Fibroblast of gingiva (primary cell): ENCODE data around the gene ATF5.

Source experiments
- DNase-seq: peaks from one replicate; pipeline ENCODE4 v3.0.0-alpha.2; 2011; ENCODE audit warnings: low read depth

Gene ATF5, protein sequence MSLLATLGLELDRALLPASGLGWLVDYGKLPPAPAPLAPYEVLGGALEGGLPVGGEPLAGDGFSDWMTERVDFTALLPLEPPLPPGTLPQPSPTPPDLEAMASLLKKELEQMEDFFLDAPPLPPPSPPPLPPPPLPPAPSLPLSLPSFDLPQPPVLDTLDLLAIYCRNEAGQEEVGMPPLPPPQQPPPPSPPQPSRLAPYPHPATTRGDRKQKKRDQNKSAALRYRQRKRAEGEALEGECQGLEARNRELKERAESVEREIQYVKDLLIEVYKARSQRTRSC

GRCh38 chr19:49929121-49929610, at the start of gene ATF5, which contains the start of gene NUP62:
Gene ATF5 (plus strand): TSS chr19:49929205. CDS start chr19:49930851, 1,646 bp downstream.
Gene NUP62 (minus strand): TSS chr19:49929504. CDS start chr19:49909807, 19,697 bp downstream.
- peak; percentile 76 for DNase-seq

DNA sequence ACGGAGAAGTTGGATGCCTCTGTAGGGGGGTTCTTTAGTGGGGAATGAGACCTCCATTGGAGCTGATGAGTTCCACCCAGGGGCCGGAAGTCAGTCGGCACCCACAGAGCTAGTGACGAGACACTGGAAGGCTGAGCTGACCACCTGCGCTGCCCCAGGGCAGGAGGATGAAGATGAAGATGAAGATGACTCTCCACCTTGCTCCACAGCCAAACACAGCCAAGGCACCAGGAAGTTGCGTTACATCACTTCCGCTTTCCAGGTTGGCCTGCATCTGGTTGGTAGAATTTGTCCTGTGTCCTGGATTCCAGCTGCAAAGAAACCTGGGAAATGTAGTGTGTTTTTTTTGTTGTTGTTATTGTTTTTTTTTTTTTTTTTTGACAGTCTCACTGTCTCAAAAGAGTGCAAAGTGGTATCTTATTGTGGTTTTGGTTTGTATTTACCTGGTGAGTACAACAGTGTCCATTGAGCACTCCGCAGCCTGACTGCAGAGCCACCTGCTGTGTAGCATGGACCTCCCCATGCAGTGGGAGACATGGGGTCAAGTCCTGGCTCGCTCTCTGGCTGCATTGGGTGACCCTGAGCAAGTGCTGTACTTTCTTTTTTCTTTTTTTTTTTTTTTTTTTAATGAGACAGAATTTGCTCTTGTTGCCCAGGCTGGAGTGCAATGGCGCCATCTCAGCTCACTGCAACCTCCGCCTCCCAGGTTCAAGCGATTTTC, 49.6 kb upstream of the ATF5 start:
- DNase-seq = no peak

- DNase-seq = no peak
Observed at GRCh38 chr19:49880162-49880869, 48.7 kb upstream of the ATF5 start.

GRCh38 chr19:49881186-49881585, 47.8 kb upstream of the ATF5 start:
- DNase-seq = no peak

DNA sequence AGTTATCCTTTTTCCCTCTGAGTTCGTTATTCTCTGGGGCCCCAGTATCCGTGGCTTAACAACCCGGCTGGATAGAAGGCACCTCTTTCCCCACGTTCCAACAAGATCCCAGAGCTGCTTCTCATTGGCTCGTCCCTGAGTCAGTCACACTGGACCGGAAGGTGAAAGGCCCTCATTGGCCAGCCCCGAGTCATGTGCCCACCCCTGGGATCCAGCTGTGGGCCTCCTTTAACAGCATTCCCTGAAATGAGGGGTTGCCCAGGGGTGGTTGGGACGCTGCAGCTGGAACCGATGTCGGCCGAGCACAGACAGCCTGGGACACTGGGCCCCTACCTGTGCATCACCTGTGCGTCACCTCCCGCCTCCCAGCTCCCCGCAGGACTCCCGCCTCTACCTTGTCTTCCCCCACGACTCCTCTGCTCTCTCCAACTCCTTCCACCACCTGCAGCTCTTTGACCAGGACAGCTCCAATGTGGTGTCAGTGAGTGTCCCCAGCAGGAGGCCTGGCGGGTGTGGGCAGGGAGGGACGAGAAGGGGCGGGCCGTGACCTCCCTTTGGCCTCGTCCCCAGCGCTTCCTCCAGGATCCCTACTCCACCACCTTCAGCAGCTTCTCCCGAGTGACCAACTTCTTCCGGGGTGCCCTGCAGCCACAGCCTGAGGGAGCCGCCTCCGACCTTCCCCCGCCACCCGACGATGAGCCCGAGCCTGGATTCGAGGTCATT, 47.2 kb upstream of the ATF5 start:
- no peak for DNase-seq

GRCh38 chr19:49882643-49883042, 46.4 kb upstream of the ATF5 start:
- DNase-seq = no peak

GRCh38 chr19:49883094-49883493, 45.9 kb upstream of the ATF5 start:
- no peak for DNase-seq

- no peak for DNase-seq
Observed at GRCh38 chr19:49884109-49884508, 44.9 kb upstream of the ATF5 start.

DNA sequence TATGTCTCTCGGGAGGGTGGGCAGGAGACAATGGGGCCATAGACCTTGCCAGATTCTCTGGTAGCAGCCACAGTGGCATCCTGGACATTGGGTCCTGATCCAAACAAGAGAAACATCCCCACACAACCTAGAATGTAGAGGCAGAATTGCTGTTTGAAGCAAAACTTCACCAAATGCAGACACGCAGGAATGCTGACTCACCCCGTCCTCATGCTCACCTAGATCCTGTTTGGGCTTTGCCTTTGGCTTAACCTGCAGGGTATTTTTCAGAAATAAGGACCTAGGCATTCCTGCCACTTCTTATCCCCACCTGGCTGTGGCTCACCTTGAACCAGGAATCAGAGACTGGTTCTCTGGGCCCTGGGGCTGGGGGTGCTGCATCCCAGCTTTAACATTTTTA, 44.2 kb upstream of the ATF5 start:
- no peak for DNase-seq

GRCh38 chr19:49887037-49887664, 41.9 kb upstream of the ATF5 start:
- no peak for DNase-seq

GRCh38 chr19:49887665-49888509, 41.1 kb upstream of the ATF5 start:
- DNase-seq = no peak

- DNase-seq = no peak
Observed at GRCh38 chr19:49888510-49888824, 40.5 kb upstream of the ATF5 start.

DNA sequence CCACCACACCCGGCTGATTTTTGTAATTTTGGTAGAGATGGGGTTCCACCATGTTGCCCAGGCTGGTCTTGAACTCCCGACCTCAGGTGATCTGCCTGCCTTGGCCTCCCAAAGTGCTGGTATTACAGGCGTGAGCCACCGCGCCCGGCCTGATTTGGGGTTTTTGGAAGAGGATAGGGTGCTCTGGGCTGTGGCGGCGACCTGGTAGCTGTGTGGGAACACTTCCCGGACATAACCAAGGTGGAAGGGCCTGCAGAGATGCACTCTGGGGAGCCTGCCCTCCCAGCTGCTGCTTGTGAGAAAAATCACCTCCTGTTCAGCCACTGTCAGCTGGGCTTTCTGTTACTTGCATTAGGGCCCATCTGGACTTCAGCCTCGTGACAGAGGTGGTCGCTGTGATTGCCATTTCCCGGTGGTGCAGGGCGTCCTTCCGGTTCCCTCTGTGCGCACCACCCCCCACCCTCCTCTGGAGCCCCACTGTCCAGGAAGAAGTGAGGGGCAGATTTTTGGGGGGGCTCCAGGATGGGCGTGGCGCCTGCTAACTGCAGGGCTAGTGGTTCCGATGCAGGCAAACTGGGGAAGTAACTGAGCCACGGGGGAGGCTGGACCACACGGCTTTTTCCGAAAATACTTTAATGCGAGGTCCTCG, 39.8 kb upstream of the ATF5 start:
- no peak for DNase-seq

- DNase-seq = peak; percentile 52
Observed at GRCh38 chr19:49889687-49890348, 39.2 kb upstream of the ATF5 start.

GRCh38 chr19:49890349-49891311, 38.4 kb upstream of the ATF5 start:
- no peak for DNase-seq

DNA sequence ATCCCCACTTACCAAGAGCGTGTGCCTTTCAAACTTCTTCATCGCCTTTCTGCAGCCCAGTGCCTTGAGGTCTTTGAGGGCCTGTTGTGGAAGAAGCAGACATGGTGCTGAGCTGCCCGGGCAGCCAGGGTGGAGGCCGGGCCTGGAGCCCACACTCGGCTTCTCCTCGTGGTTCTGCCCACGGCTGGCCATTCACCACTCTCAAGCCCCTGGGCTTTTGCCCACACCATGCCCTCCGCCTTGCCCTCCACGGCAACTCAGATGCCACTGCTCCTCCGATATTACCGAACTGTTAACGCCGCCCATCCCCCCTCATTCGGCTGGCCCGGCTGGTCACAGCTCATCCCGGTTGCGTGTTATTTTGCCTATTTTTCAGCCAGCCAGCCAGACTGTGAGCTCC, 37.6 kb upstream of the ATF5 start:
- no peak for DNase-seq

DNA sequence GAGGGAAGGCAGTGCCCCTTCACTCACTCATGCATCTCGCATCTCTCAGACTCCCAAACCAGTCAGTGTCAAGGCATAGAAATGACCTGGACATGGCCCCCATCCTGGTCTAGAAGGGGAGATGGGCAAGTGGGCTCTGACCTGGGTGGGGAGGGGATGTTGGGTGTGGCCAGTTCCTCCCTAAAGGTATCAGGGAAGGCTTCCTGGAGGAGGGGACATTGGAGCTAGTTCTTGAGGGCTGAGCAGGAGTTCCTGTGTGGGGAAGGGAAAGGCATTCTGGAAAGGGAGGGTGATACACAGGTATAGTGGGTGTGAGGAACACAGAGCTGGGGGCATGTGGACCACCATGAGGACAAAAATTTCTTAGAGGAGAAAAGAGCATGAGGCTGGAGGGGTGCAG, 36.3 kb upstream of the ATF5 start:
- DNase-seq = no peak

DNA sequence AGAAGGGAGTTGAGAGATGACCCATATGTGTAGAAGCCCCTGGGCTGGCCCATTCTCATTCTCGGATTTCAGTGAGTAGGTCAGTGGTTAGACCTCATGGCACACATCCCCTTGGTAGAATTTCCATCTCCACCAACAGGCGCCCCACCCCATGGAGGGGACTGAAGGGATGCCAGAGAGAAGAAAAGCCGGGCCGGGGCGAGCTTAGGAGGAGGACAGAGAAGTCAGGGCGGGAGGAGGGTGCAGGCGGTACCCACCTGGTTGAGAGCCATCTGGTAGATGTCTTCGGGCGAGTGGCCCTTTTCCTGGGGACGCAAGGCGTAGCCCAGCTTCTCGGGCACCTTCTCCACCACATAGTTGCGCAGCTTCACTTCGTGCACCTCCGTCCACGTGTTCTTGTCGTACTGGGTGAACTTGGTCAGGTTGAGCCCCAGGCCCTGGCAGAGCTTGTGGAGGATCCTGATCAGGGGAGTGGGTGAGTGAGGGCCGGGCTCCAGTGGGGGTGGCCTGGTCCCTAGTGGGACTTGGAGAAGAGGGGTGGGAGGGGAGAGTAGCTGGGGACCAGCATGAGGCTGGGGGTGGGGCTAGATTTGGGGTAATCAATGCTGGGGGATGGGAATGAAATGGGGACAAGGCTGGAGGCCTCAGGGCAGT, 34.9 kb upstream of the ATF5 start:
- no peak for DNase-seq
